Measurements from ENCODE around the gene SOCS3.
"Not testable (repeated sequence)": the region's sequence is repeated elsewhere in the genome, so short reads cannot be mapped to it uniquely, and the experiment has no call there.

SOCS3 gene

GRCh38 chr17:78348055-78348770, 11.7 kb downstream of the SOCS3 start:
- DNase-seq (ENCODE audit: low read depth), result no peak

- no peak for DNase-seq (ENCODE audit: low read depth)
These were observed 12.4 kb downstream of the SOCS3 start for GRCh38 chr17:78347453-78347852.

GRCh38 chr17:78346605-78347250, 13.1 kb downstream of the SOCS3 start:
- DNase-seq (ENCODE audit: low read depth), result no peak

- DNase-seq (ENCODE audit: low read depth), result no peak
These were observed 13.9 kb downstream of the SOCS3 start for GRCh38 chr17:78345791-78346494.

GRCh38 chr17:78345172-78345571, 14.7 kb downstream of the SOCS3 start:
- DNase-seq (ENCODE audit: low read depth), result no peak

- no peak for DNase-seq (ENCODE audit: low read depth)
These were observed 15.2 kb downstream of the SOCS3 start for GRCh38 chr17:78344666-78345065.

- peak; percentile 61 for DNase-seq (ENCODE audit: low read depth)
These were observed 16.2 kb downstream of the SOCS3 start for GRCh38 chr17:78343543-78344201.

GRCh38 chr17:78343187-78343542, 16.7 kb downstream of the SOCS3 start:
- DNase-seq (ENCODE audit: low read depth), result no peak

GRCh38 chr17:78342449-78343186, 17.3 kb downstream of the SOCS3 start:
- no peak for DNase-seq (ENCODE audit: low read depth)

- no peak for DNase-seq (ENCODE audit: low read depth)
These were observed 18.1 kb downstream of the SOCS3 start for GRCh38 chr17:78341559-78342448.

GRCh38 chr17:78340183-78340955, 19.5 kb downstream of the SOCS3 start:
- no peak for DNase-seq (ENCODE audit: low read depth)

- DNase-seq (ENCODE audit: low read depth), result no peak
These were observed 21.2 kb downstream of the SOCS3 start for GRCh38 chr17:78338486-78339259.

- DNase-seq (ENCODE audit: low read depth), result no peak
These were observed 22.4 kb downstream of the SOCS3 start for GRCh38 chr17:78337244-78338109.

- no peak for DNase-seq (ENCODE audit: low read depth)
These were observed 24.7 kb downstream of the SOCS3 start for GRCh38 chr17:78335209-78335608.

GRCh38 chr17:78332991-78333390, 26.9 kb downstream of the SOCS3 start:
- DNase-seq (ENCODE audit: low read depth), result no peak

- DNase-seq (ENCODE audit: low read depth), result not testable (repeated sequence)
These were observed 28.5 kb downstream of the SOCS3 start for GRCh38 chr17:78331355-78331754.

- no peak for DNase-seq (ENCODE audit: low read depth)
These were observed 29.2 kb downstream of the SOCS3 start for GRCh38 chr17:78330570-78331224.

All from activated gamma-delta T cell treated with anti-CD3 and anti-CD28 coated beads, Interleukin-2, amount 50 U/mL, for 16 hours (primary cell).